Transverse colon (tissue), 3 donors: ENCODE data around the gene CIPC.

Experiments used
- CTCF ChIP-seq, 5 experiments: fragments of 200-600 bp in 3 of 5; fragments of 450-650 bp in 2 of 5; sonication (generic) in 3 of 5; IDR thresholded peaks; 1 replicate in 2 of 5; 2 replicates in 3 of 5; pipeline ENCODE4 v1.5.1; 2016 to 2017; ENCODE audit warnings: antibody characterized with exemption in 5 of 5, inconsistent platforms in 3 of 5, mild to moderate bottlenecking in 2 of 5, moderate library complexity in 1 of 5
- EP300 ChIP-seq: sonication (generic); formaldehyde crosslinking; IDR thresholded peaks from one replicate; pipeline ENCODE4 v1.6.1; 2017; ENCODE audit warnings: antibody characterized with exemption, low read depth
- POLR2A ChIP-seq: fragments of 450-650 bp; IDR thresholded peaks from one replicate; pipeline ENCODE4 v1.6.1; 2016; ENCODE audit warnings: antibody characterized with exemption, mild to moderate bottlenecking, moderate library complexity

- TF ChIP-seq CTCF (IDR thresholded peaks at IDR 0.05) (no peak), POLR2A (no peak), EP300 (no peak)
These were observed 60.3 kb downstream of the CIPC start for GRCh38 chr14:77158175-77158881.
